NCI-H524 (cell line): ENCODE results near the gene SHISAL1.
A peak's percentile ranks its signal among the peaks of the same experiment; 100 is the strongest.

Experiments
- DNase-seq, 2 experiments: peaks; one replicate each; lab custom pipeline; 2025; lab: John Stamatoyannopoulos, UW

Gene SHISAL1

GRCh38 chr22:44207981-44208317 lies 104.8 kb downstream of the SHISAL1 start:
- DNase-seq: no peak

GRCh38 chr22:44207173-44207980 lies 105.4 kb downstream of the SHISAL1 start:
- no peak for DNase-seq

GRCh38 chr22:44206696-44207095 lies 106.1 kb downstream of the SHISAL1 start:
- DNase-seq: no peak

GRCh38 chr22:44206330-44206645 lies 106.5 kb downstream of the SHISAL1 start:
- DNase-seq: no peak

GRCh38 chr22:44205516-44206329 lies 107.0 kb downstream of the SHISAL1 start:
- no peak for DNase-seq

GRCh38 chr22:44204739-44205515 lies 107.8 kb downstream of the SHISAL1 start:
- no peak for DNase-seq

- DNase-seq: no peak
Measured at GRCh38 chr22:44203203-44203602, 109.5 kb downstream of the SHISAL1 start.

GRCh38 chr22:44202261-44202789 lies 110.4 kb downstream of the SHISAL1 start:
- no peak for DNase-seq

GRCh38 chr22:44201665-44202064 lies 111.1 kb downstream of the SHISAL1 start:
- no peak for DNase-seq

- DNase-seq: no peak
Measured at GRCh38 chr22:44200855-44201550, 111.7 kb downstream of the SHISAL1 start.

GRCh38 chr22:44200451-44200850 lies 112.3 kb downstream of the SHISAL1 start:
- DNase-seq: no peak

GRCh38 chr22:44199866-44200265 lies 112.9 kb downstream of the SHISAL1 start:
- DNase-seq: no peak

- DNase-seq: no peak
Measured at GRCh38 chr22:44199164-44199563, 113.6 kb downstream of the SHISAL1 start.

- DNase-seq: no peak
Measured at GRCh38 chr22:44197271-44197670, 115.5 kb downstream of the SHISAL1 start.

GRCh38 chr22:44196731-44197131 lies 116.0 kb downstream of the SHISAL1 start:
- no peak for DNase-seq

- DNase-seq: no peak
Measured at GRCh38 chr22:44196241-44196640, 116.5 kb downstream of the SHISAL1 start.

- DNase-seq: peak in 1 of 2 experiments; percentile 47
Measured at GRCh38 chr22:44195189-44195871, 117.4 kb downstream of the SHISAL1 start.

GRCh38 chr22:44194569-44194968 lies 118.2 kb downstream of the SHISAL1 start:
- no peak for DNase-seq
